Muscle of leg (tissue), 11 donors: ENCODE results near the gene TGM4. TPM values are rescaled to one million over a fixed set of nuclear protein-coding genes. Genes with fewer than 3 reads are reported as not detected.
A peak's percentile ranks its signal among the peaks of the same experiment; 100 is the strongest.

ENCODE experiments used
- DNase-seq: peaks from one replicate; pipeline ENCODE4 v3.0.0; 2013
- H3K27ac ChIP-seq: one replicate; pipeline ENCODE4 v1.5.1; 2013; ENCODE audit warnings: mild to moderate bottlenecking, low read length, control low read depth
- H3K27me3 ChIP-seq: one replicate; pipeline ENCODE4 v1.6.1; 2013; ENCODE audit warnings: low read length; ENCODE audit not compliant: control insufficient read depth, insufficient read depth
- H3K36me3 ChIP-seq: one replicate; pipeline ENCODE4 v1.6.1; 2013; ENCODE audit warnings: low read length; ENCODE audit not compliant: control insufficient read depth, insufficient read depth
- H3K4me1 ChIP-seq: one replicate; pipeline ENCODE4 v1.6.1; 2013; ENCODE audit warnings: low read length; ENCODE audit not compliant: control insufficient read depth, insufficient read depth
- H3K4me3 ChIP-seq: one replicate; pipeline ENCODE4 v1.5.1; 2013; ENCODE audit warnings: low read length, control low read depth
- H3K9me3 ChIP-seq: replicated peaks from 2 replicates; pipeline ENCODE4 v1.6.1; 2013; ENCODE audit warnings: low read depth, low read length; ENCODE audit not compliant: control insufficient read depth
- WGBS: methylation state at CpG from one replicate; pipeline ENCODE4 v1.1.5; 2013; ENCODE audit warnings: missing lambda C conversion rate; ENCODE audit not compliant: insufficient coverage; 5-methylcytosine and 5-hydroxymethylcytosine counted together
- polyA plus RNA-seq, 8 donors: library from polyadenylated mRNA; unstranded; fragments of 120-200 nt; gene quantifications; one replicate each; pipeline versions ENCODE4 v1.2.1 to v1.2.3, GENCODE V29; 2013; ENCODE audit warnings: inconsistent platforms in 1 of 8, low replicate concordance in 1 of 8; ENCODE audit not compliant: insufficient read length in 8 of 8, insufficient read depth in 1 of 8
- total RNA-seq: library from RNA; stranded (reverse); fragments of 120-200 nt; gene quantifications from one replicate; pipeline ENCODE4 v1.2.4, GENCODE V29; 2013

TGM4 gene
- total and polyA plus RNA-seq, 9 donors: 0.04 to 0.28 (median 0.06) TPM; not detected in 3

- Histone ChIP-seq H3K4me3 (no peak overlapping the region), H3K36me3 (no peaks in the 10 kb centered on the region), H3K4me1 (no peaks in the 10 kb centered on the region), H3K9me3 (no peaks in the 10 kb centered on the region), H3K27ac (no peak overlapping the region), H3K27me3 (no peaks in the 10 kb centered on the region)
- DNase-seq: no peak
- 77% methylated on average over 2 of the region's 3 CpGs for WGBS
Measured at GRCh38 chr3:44875596-44875995, 1.2 kb downstream of the TGM4 start.

GRCh38 chr3:44877333-44877732 lies 2.9 kb downstream of the TGM4 start:
- H3K9me3 ChIP-seq: no peaks in the 10 kb centered on the region
- no peak overlapping the region for H3K4me3 ChIP-seq
- no peaks in the 10 kb centered on the region for H3K27me3 ChIP-seq
- H3K36me3 ChIP-seq: no peaks in the 10 kb centered on the region
- H3K27ac ChIP-seq: no peak overlapping the region
- no peak for DNase-seq
- no peaks in the 10 kb centered on the region for H3K4me1 ChIP-seq
- 100% methylated on average over 1 of the region's 3 CpGs for WGBS

GRCh38 chr3:44880284-44880683 lies 5.9 kb downstream of the TGM4 start:
- no peaks in the 10 kb centered on the region for H3K27me3 ChIP-seq
- 92% methylated on average over 2 of the region's 2 CpGs for WGBS
- no peak for DNase-seq
- H3K4me1 ChIP-seq: peaks cover 6% of the 10 kb centered on the region
- H3K36me3 ChIP-seq: no peaks in the 10 kb centered on the region
- no peak overlapping the region for H3K4me3 ChIP-seq
- no peaks in the 10 kb centered on the region for H3K9me3 ChIP-seq
- H3K27ac ChIP-seq: no peak overlapping the region

- Histone ChIP-seq H3K36me3 (no peaks in the 10 kb centered on the region), H3K9me3 (no peaks in the 10 kb centered on the region), H3K27me3 (peaks cover 5% of the 10 kb centered on the region), H3K4me1 (peaks cover 6% of the 10 kb centered on the region), H3K27ac (no peak overlapping the region), H3K4me3 (no peak overlapping the region)
- DNase-seq: no peak
- WGBS: 94% methylated on average over 3 of the region's 5 CpGs
Measured at GRCh38 chr3:44883213-44883955, 9.0 kb downstream of the TGM4 start.

GRCh38 chr3:44883999-44884431 lies 9.6 kb downstream of the TGM4 start:
- Histone ChIP-seq H3K36me3 (no peaks in the 10 kb centered on the region), H3K27me3 (peaks cover 5% of the 10 kb centered on the region), H3K4me1 (peaks cover 6% of the 10 kb centered on the region), H3K27ac (no peak overlapping the region), H3K4me3 (no peak overlapping the region), H3K9me3 (no peaks in the 10 kb centered on the region)
- DNase-seq: peak; percentile 89
- 7% methylated on average over 2 of the region's 4 CpGs for WGBS

GRCh38 chr3:44885618-44886017 lies 11.2 kb downstream of the TGM4 start:
- peaks cover 6% of the 10 kb centered on the region for H3K4me1 ChIP-seq
- WGBS: 60% methylated on average over 1 of the region's 4 CpGs
- no peak overlapping the region for H3K27ac ChIP-seq
- H3K9me3 ChIP-seq: no peaks in the 10 kb centered on the region
- no peaks in the 10 kb centered on the region for H3K36me3 ChIP-seq
- no peak overlapping the region for H3K4me3 ChIP-seq
- peaks cover 5% of the 10 kb centered on the region for H3K27me3 ChIP-seq
- no peak for DNase-seq

- WGBS: 65% methylated on average over 3 of the region's 3 CpGs
- H3K4me3 ChIP-seq: no peak overlapping the region
Measured at GRCh38 chr3:44886561-44886960, 12.2 kb downstream of the TGM4 start.

GRCh38 chr3:44887101-44887500 lies 12.7 kb downstream of the TGM4 start:
- Histone ChIP-seq H3K4me1 (peaks cover 6% of the 10 kb centered on the region), H3K27me3 (peaks cover 5% of the 10 kb centered on the region), H3K36me3 (no peaks in the 10 kb centered on the region), H3K9me3 (no peaks in the 10 kb centered on the region), H3K27ac (no peak overlapping the region), H3K4me3 (no peak overlapping the region)
- DNase-seq: no peak
- WGBS: 70% methylated on average over 7 of the region's 7 CpGs

More at GRCh38 chr3:44886561-44886960, 12.2 kb downstream of the TGM4 start:
- Histone ChIP-seq H3K4me1 (peaks cover 6% of the 10 kb centered on the region), H3K9me3 (no peaks in the 10 kb centered on the region), H3K27me3 (peaks cover 5% of the 10 kb centered on the region), H3K27ac (no peak overlapping the region), H3K36me3 (no peaks in the 10 kb centered on the region)
- DNase-seq: no peak

- Histone ChIP-seq H3K36me3 (no peaks in the 10 kb centered on the region), H3K27ac (no peak overlapping the region), H3K4me3 (no peak overlapping the region), H3K27me3 (peaks cover 5% of the 10 kb centered on the region), H3K4me1 (no peaks in the 10 kb centered on the region), H3K9me3 (no peaks in the 10 kb centered on the region)
- 43% methylated on average over 2 of the region's 3 CpGs for WGBS
- no peak for DNase-seq
Measured at GRCh38 chr3:44890258-44890657, 15.8 kb downstream of the TGM4 start.

- peaks cover 5% of the 10 kb centered on the region for H3K27me3 ChIP-seq
- no peaks in the 10 kb centered on the region for H3K9me3 ChIP-seq
- H3K4me1 ChIP-seq: no peaks in the 10 kb centered on the region
- no peak overlapping the region for H3K4me3 ChIP-seq
- WGBS: 70% methylated on average over 2 of the region's 3 CpGs
- no peaks in the 10 kb centered on the region for H3K36me3 ChIP-seq
- DNase-seq: no peak
- H3K27ac ChIP-seq: no peak overlapping the region
Measured at GRCh38 chr3:44890852-44891251, 16.4 kb downstream of the TGM4 start.
